GM21619 (cell line): Measurements from ENCODE around the gene DOCK7.

ENCODE experiments used
- ATAC-seq: cut with Tn5 transposase; IDR thresholded peaks from one replicate; pipeline ENCODE4 v1.9.1; 2021; ENCODE audit not compliant: unreplicated experiment

DOCK7 gene

GRCh38 chr1:62476525-62477219, 211.5 kb downstream of the DOCK7 start:
- no peak for ATAC-seq

- no peak for ATAC-seq
Observed at GRCh38 chr1:62467092-62467491, 221.1 kb downstream of the DOCK7 start.

GRCh38 chr1:62462370-62462769, 225.8 kb downstream of the DOCK7 start:
- ATAC-seq, result no peak

GRCh38 chr1:62457955-62458354, 230.2 kb downstream of the DOCK7 start:
- ATAC-seq, result no peak

- no peak for ATAC-seq
Observed at GRCh38 chr1:62452951-62453350, 235.2 kb downstream of the DOCK7 start.

GRCh38 chr1:62450301-62450700, 237.9 kb downstream of the DOCK7 start:
- ATAC-seq, result no peak

GRCh38 chr1:62448221-62448933, 239.8 kb downstream of the DOCK7 start:
- ATAC-seq, result no peak

GRCh38 chr1:62444701-62445100, 243.5 kb downstream of the DOCK7 start:
- ATAC-seq, result no peak

GRCh38 chr1:62439652-62440371, 248.4 kb downstream of the DOCK7 start:
- peak; percentile 28 for ATAC-seq

- no peak for ATAC-seq
Observed at GRCh38 chr1:62438163-62438562, 250.0 kb downstream of the DOCK7 start.

GRCh38 chr1:62437273-62437940, 250.8 kb downstream of the DOCK7 start:
- ATAC-seq, result no peak

- ATAC-seq, result peak; percentile 77
Observed at GRCh38 chr1:62436466-62437272, 251.5 kb downstream of the DOCK7 start, which contains the start of gene USP1. USP1 (plus strand) TSS chr1:62437049; CDS start chr1:62439868, 2,819 bp downstream.

GRCh38 chr1:62436039-62436465, 252.1 kb downstream of the DOCK7 start:
- peak; percentile 61 for ATAC-seq

- ATAC-seq, result no peak
Observed at GRCh38 chr1:62435231-62436038, 252.8 kb downstream of the DOCK7 start.

- no peak for ATAC-seq
Observed at GRCh38 chr1:62434618-62435001, 253.6 kb downstream of the DOCK7 start.

GRCh38 chr1:62433861-62434617, 254.1 kb downstream of the DOCK7 start:
- ATAC-seq, result no peak

GRCh38 chr1:62429581-62429980, 258.6 kb downstream of the DOCK7 start:
- no peak for ATAC-seq

GRCh38 chr1:62428351-62428750, 259.8 kb downstream of the DOCK7 start:
- ATAC-seq, result no peak

GRCh38 chr1:62426794-62427193, 261.4 kb downstream of the DOCK7 start:
- ATAC-seq, result no peak
